Heart left ventricle (tissue), 16 donors: ENCODE measurements around the gene RPS6KC1. TPM values are rescaled to one million over a fixed set of nuclear protein-coding genes. Genes with fewer than 3 reads are reported as not detected.
"Not testable (repeated sequence)": the region's sequence is repeated elsewhere in the genome, so short reads cannot be mapped to it uniquely, and the experiment has no call there.

ENCODE experiments used
- ATAC-seq, 4 donors: fragments of 200-7000 bp; cut with Tn5 transposase; one replicate each; pipeline ENCODE4 v1.9.1; 2020 to 2022; ENCODE audit warnings: moderate library complexity in 4 of 4, mild to moderate bottlenecking in 3 of 4, moderate number of reproducible peaks in 1 of 4
- DNase-seq, 5 donors: peaks; one replicate each; pipeline ENCODE4 v3.0.0-alpha.2; 2020
- H3K27ac ChIP-seq, 12 donors: fragments of 200-600 bp; sonication (generic) in 4 of 12; one replicate each; pipeline versions ENCODE4 v1.5.0 to v1.8.0; 2016 to 2022; ENCODE audit warnings: mild to moderate bottlenecking in 2 of 12
- H3K27me3 ChIP-seq, 9 donors: fragments of 200-600 bp; sonication (generic) in 2 of 9; one replicate each; pipeline versions ENCODE4 v1.5.1 to v1.8.0; 2016 to 2022; ENCODE audit warnings: mild to moderate bottlenecking in 3 of 9
- H3K36me3 ChIP-seq, 9 donors: fragments of 200-600 bp; sonication (generic) in 2 of 9; one replicate each; pipeline versions ENCODE4 v1.5.0 to v1.8.0; 2018 to 2022; ENCODE audit warnings: mild to moderate bottlenecking in 2 of 9
- H3K4me1 ChIP-seq, 12 donors: fragments of 200-600 bp; sonication (generic) in 4 of 12; one replicate each; pipeline versions ENCODE4 v1.5.0 to v1.8.0; 2016 to 2022; ENCODE audit warnings: mild to moderate bottlenecking in 3 of 12
- H3K4me3 ChIP-seq, 12 donors: fragments of 200-600 bp; sonication (generic) in 4 of 12; one replicate each; pipeline versions ENCODE4 v1.5.0 to v1.8.0; 2017 to 2022; ENCODE audit warnings: mild to moderate bottlenecking in 9 of 12, moderate library complexity in 4 of 12
- H3K9me3 ChIP-seq, 12 donors: fragments of 200-600 bp; sonication (generic) in 4 of 12; one replicate each; pipeline versions ENCODE4 v1.5.0 to v1.8.0; 2016 to 2022; ENCODE audit warnings: mild to moderate bottlenecking in 1 of 12
- CTCF ChIP-seq, 12 donors: fragments of 200-600 bp; sonication (generic) in 4 of 12; IDR thresholded peaks; one replicate each; pipeline versions ENCODE4 v1.5.0 to v1.8.0; 2018 to 2022; ENCODE audit warnings: antibody characterized with exemption in 12 of 12, mild to moderate bottlenecking in 5 of 12
- POLR2A ChIP-seq, 2 donors: fragments of 450-650 bp; IDR thresholded peaks; one replicate each; pipeline ENCODE4 v1.6.1; 2017; ENCODE audit warnings: antibody characterized with exemption in 2 of 2, mild to moderate bottlenecking in 2 of 2, moderate library complexity in 2 of 2
- WGBS, 4 donors: extraction: QIAGEN DNeasy Blood & Tissue Kit in 2 of 4; methylation state at CpG; one replicate each; pipeline versions ENCODE4 v1.1.5 to v1.1.7; 2013 to 2018; 5-methylcytosine and 5-hydroxymethylcytosine counted together
- intact Hi-C, 10 donors: fragments of 100-400 bp; cut with DNase I; formaldehyde crosslinking; loops; one replicate each; pipeline versions ENCODE4 v1.11.1 to v1.14.2; 2022
- polyA plus RNA-seq, 2 donors: library from polyadenylated mRNA; stranded (reverse); fragments of 200-250 nt; gene quantifications; one replicate each; pipeline ENCODE4 v1.2.3, GENCODE V29; 2013
- total RNA-seq, 9 donors: library from RNA; depleted of rRNA in 2 of 9; stranded (reverse); fragments of >200 nt in 2 of 9; fragmentation: NEBNext Ultra II Directional in 3 of 9; extraction: Animal tissue kit (Norgen Biotek cat#: 25700) in 3 of 9; gene quantifications; one replicate each; pipeline versions ENCODE4 v1.1.0 to v1.2.4, GENCODE V29; 2016 to 2023
- donor health status: ischemic (EF 13 %, LVEDD 7.1; RV severe dilation, severe dysfunction).
- donor health status: healthy with polysubstance abuse.
- donor health status: DM: no; HTN: yes; CAD: no.
- donor health status: DM: no; HTN: no; CAD: no.
- donor health status: ischemic (EF 25% LVEDD 6.9; RV normal size, moderate dysfunction).
- donor health status: ischemic (EF 25% LVEDD 5.7; RV mildly dilated, moderate dysfunction).
- donor health status: healthy.
- donor health status: DM: yes; HTN: yes; CAD: no.
- donor health status: ischemic (EF 35%, LVEDD 5.7; RV mildly dilated, moderate dysfunction).
- donor health status: nonischemic (EF 11% LVEDD 7.7; RV severe dilation, severe dysfunction).
- donor health status: DM: yes; HTN: yes; CAD: no.
- donor health status: PGD.
- donor health status: ischemic (EF 29% LVEDD 5.4; RV normal size, mild dysfunction).
- donor health status: nonischemic (EF 23%, LVEDD 6.1; RV moderate dilation, normal function).

The RPS6KC1 gene
- total and polyA plus RNA-seq, 11 donors, result 3.0 to 15.6 (median 10.4) TPM

GRCh38 chr1:213211201-213211600 lies 160.2 kb downstream of the RPS6KC1 start:
- no peaks in the 10 kb centered on the region for H3K9me3 ChIP-seq
- TF ChIP-seq POLR2A (IDR thresholded peaks at IDR 0.05) (no peak), CTCF (IDR thresholded peaks at IDR 0.05) (no peak)
- no peak overlapping the region for H3K27ac ChIP-seq
- WGBS, 4 donors, result 94 to 97% (median 95%) methylated on average over 2 of the region's 2 CpGs
- H3K4me1 ChIP-seq, result no peaks in the 10 kb centered on the region
- no peak overlapping the region for H3K4me3 ChIP-seq
- ATAC-seq (no peak), DNase-seq (no peak)
- intact Hi-C loops, result no loop called here
- no peaks in the 10 kb centered on the region for H3K27me3 ChIP-seq
- H3K36me3 ChIP-seq, result peaks cover 0 to 48% (median 13%) of the 10 kb centered on the region in 9 donors

GRCh38 chr1:213219076-213219475 lies 168.0 kb downstream of the RPS6KC1 start:
- H3K9me3 ChIP-seq, H3K27ac ChIP-seq, ATAC-seq, DNase-seq, H3K27me3 ChIP-seq, H3K4me1 ChIP-seq, H3K4me3 ChIP-seq, intact Hi-C loops: not testable (repeated sequence)
- H3K36me3 ChIP-seq, result peaks cover 0 to 13% (median 7%) of the 10 kb centered on the region in 9 donors
- WGBS, 4 donors, result 94 to 100% (median 98%) methylated on average over 2 of the region's 2 CpGs

- Histone ChIP-seq H3K27me3 (no peaks in the 10 kb centered on the region), H3K36me3 (peaks cover 0 to 4% (median 0%) of the 10 kb centered on the region in 9 donors), H3K4me3 (no peak overlapping the region), H3K27ac (no peak overlapping the region), H3K4me1 (no peaks in the 10 kb centered on the region), H3K9me3 (peaks cover 0 to 10% (median 0%) of the 10 kb centered on the region in 12 donors)
- ATAC-seq, result no peak
- no peak for TF ChIP-seq CTCF (IDR thresholded peaks at IDR 0.05)
- no peak for TF ChIP-seq POLR2A (IDR thresholded peaks at IDR 0.05)
- intact Hi-C loops, result loop anchor here in 1 of 10 donors (10.0 kb wide), 1 partner anchor 96 kb away; no protein-coding TSS in a partner anchor
- no peak for DNase-seq
- WGBS, 4 donors, result 80 to 84% (median 83%) methylated on average over 4 of the region's 4 CpGs
Observed at GRCh38 chr1:213221209-213221608, 170.2 kb downstream of the RPS6KC1 start.

GRCh38 chr1:213227458-213227857 lies 176.4 kb downstream of the RPS6KC1 start:
- ATAC-seq (no peak), DNase-seq (no peak)
- no peaks in the 10 kb centered on the region for H3K27me3 ChIP-seq
- H3K4me1 ChIP-seq, result no peaks in the 10 kb centered on the region
- H3K4me3 ChIP-seq, result no peak overlapping the region
- TF ChIP-seq CTCF (IDR thresholded peaks at IDR 0.05) (no peak), POLR2A (IDR thresholded peaks at IDR 0.05) (no peak)
- H3K9me3 ChIP-seq, result no peaks in the 10 kb centered on the region
- WGBS, 4 donors, result 85 to 96% (median 93%) methylated on average over 2 of the region's 2 CpGs
- intact Hi-C loops, result loop anchor here in 1 of 10 donors (10.0 kb wide), 1 partner anchor 103 kb away; no protein-coding TSS in a partner anchor
- peaks cover 0 to 7% (median 0%) of the 10 kb centered on the region in 9 donors for H3K36me3 ChIP-seq
- H3K27ac ChIP-seq, result no peak overlapping the region

- H3K9me3 ChIP-seq, result no peaks in the 10 kb centered on the region
- H3K36me3 ChIP-seq, result peaks cover 0 to 22% (median 13%) of the 10 kb centered on the region in 9 donors
- ATAC-seq (no peak), DNase-seq (no peak)
- 73 to 82% (median 76%) methylated on average over 4 of the region's 4 CpGs for WGBS, 4 donors
- no peak overlapping the region for H3K27ac ChIP-seq
- intact Hi-C loops, result loop anchor here in 1 of 10 donors (10.0 kb wide), 1 partner anchor 107 kb away; no protein-coding TSS in a partner anchor
- H3K4me1 ChIP-seq, result no peaks in the 10 kb centered on the region
- TF ChIP-seq POLR2A (IDR thresholded peaks at IDR 0.05) (no peak), CTCF (IDR thresholded peaks at IDR 0.05) (no peak)
- H3K27me3 ChIP-seq, result no peaks in the 10 kb centered on the region
- no peak overlapping the region for H3K4me3 ChIP-seq
Observed at GRCh38 chr1:213231795-213232231, 180.8 kb downstream of the RPS6KC1 start.
